ENCODE results near the gene TTYH2.
"Not testable (repeated sequence)": the region's sequence is repeated elsewhere in the genome, so short reads cannot be mapped to it uniquely, and the experiment has no call there.

The TTYH2 gene

GRCh38 chr17:74277935-74278334, 64.6 kb downstream of the TTYH2 start:
- Histone ChIP-seq H3K36me3 (ENCODE audit: control insufficient read depth in 5 of 5, insufficient read depth in 5 of 5, low read length in 5 of 5) (no peaks in the 10 kb centered on the region), H3K9ac (ENCODE audit: low read length in 5 of 5) (no peak overlapping the region), H3K27ac (ENCODE audit: low read depth, low read length) (no peak overlapping the region), H3K27me3 (ENCODE audit: control insufficient read depth in 5 of 5, insufficient read depth in 4 of 5, low read length in 5 of 5) (peaks cover 5 to 19% (median 13%) of the 10 kb centered on the region in 5 donors), H3K9me3 (ENCODE audit: control insufficient read depth in 5 of 5, low read length in 5 of 5) (no peaks in the 10 kb centered on the region), H3K4me3 (ENCODE audit: low read depth in 1 of 5, low read length in 5 of 5) (no peak overlapping the region), H3K4me1 (ENCODE audit: control insufficient read depth in 5 of 5, insufficient read depth in 5 of 5, low read length in 5 of 5) (peaks cover 11 to 41% (median 35%) of the 10 kb centered on the region in 5 donors)

- peaks cover 11 to 27% (median 21%) of the 10 kb centered on the region in 5 donors for H3K4me1 ChIP-seq (ENCODE audit: control insufficient read depth in 5 of 5, insufficient read depth in 5 of 5, low read length in 5 of 5)
- H3K4me3 ChIP-seq (ENCODE audit: low read depth in 1 of 5, low read length in 5 of 5); H3K36me3 ChIP-seq (ENCODE audit: control insufficient read depth in 5 of 5, insufficient read depth in 5 of 5, low read length in 5 of 5); H3K27ac ChIP-seq (ENCODE audit: low read depth, low read length); H3K9me3 ChIP-seq (ENCODE audit: control insufficient read depth in 5 of 5, low read length in 5 of 5); H3K27me3 ChIP-seq (ENCODE audit: control insufficient read depth in 5 of 5, insufficient read depth in 4 of 5, low read length in 5 of 5); H3K9ac ChIP-seq (ENCODE audit: low read length in 5 of 5): not testable (repeated sequence)
Observed at GRCh38 chr17:74279617-74280016, 66.2 kb downstream of the TTYH2 start.

GRCh38 chr17:74280093-74280513, 66.7 kb downstream of the TTYH2 start:
- Histone ChIP-seq H3K9me3 (ENCODE audit: control insufficient read depth in 5 of 5, low read length in 5 of 5) (no peaks in the 10 kb centered on the region), H3K9ac (ENCODE audit: low read length in 5 of 5) (no peak overlapping the region), H3K4me3 (ENCODE audit: low read depth in 1 of 5, low read length in 5 of 5) (no peak overlapping the region), H3K27me3 (ENCODE audit: control insufficient read depth in 5 of 5, insufficient read depth in 4 of 5, low read length in 5 of 5) (peaks cover 4 to 8% (median 6%) of the 10 kb centered on the region in 5 donors), H3K36me3 (ENCODE audit: control insufficient read depth in 5 of 5, insufficient read depth in 5 of 5, low read length in 5 of 5) (no peaks in the 10 kb centered on the region), H3K4me1 (ENCODE audit: control insufficient read depth in 5 of 5, insufficient read depth in 5 of 5, low read length in 5 of 5) (peaks cover 11 to 23% (median 22%) of the 10 kb centered on the region in 5 donors), H3K27ac (ENCODE audit: low read depth, low read length) (no peak overlapping the region)

GRCh38 chr17:74281799-74282198, 68.4 kb downstream of the TTYH2 start:
- Histone ChIP-seq H3K9ac (ENCODE audit: low read length in 5 of 5) (no peak overlapping the region), H3K36me3 (ENCODE audit: control insufficient read depth in 5 of 5, insufficient read depth in 5 of 5, low read length in 5 of 5) (no peaks in the 10 kb centered on the region), H3K4me1 (ENCODE audit: control insufficient read depth in 5 of 5, insufficient read depth in 5 of 5, low read length in 5 of 5) (peaks cover under 1 to 12% (median 8%) of the 10 kb centered on the region in 5 donors), H3K27me3 (ENCODE audit: control insufficient read depth in 5 of 5, insufficient read depth in 4 of 5, low read length in 5 of 5) (peaks cover 3 to 8% (median 6%) of the 10 kb centered on the region in 5 donors), H3K9me3 (ENCODE audit: control insufficient read depth in 5 of 5, low read length in 5 of 5) (no peaks in the 10 kb centered on the region), H3K27ac (ENCODE audit: low read depth, low read length) (no peak overlapping the region), H3K4me3 (ENCODE audit: low read depth in 1 of 5, low read length in 5 of 5) (no peak overlapping the region)

GRCh38 chr17:74282274-74282586, 68.9 kb downstream of the TTYH2 start:
- not testable (repeated sequence) for H3K9ac ChIP-seq (ENCODE audit: low read length in 5 of 5); H3K27ac ChIP-seq (ENCODE audit: low read depth, low read length); H3K27me3 ChIP-seq (ENCODE audit: control insufficient read depth in 5 of 5, insufficient read depth in 4 of 5, low read length in 5 of 5); H3K4me1 ChIP-seq (ENCODE audit: control insufficient read depth in 5 of 5, insufficient read depth in 5 of 5, low read length in 5 of 5); H3K9me3 ChIP-seq (ENCODE audit: control insufficient read depth in 5 of 5, low read length in 5 of 5); H3K36me3 ChIP-seq (ENCODE audit: control insufficient read depth in 5 of 5, insufficient read depth in 5 of 5, low read length in 5 of 5); H3K4me3 ChIP-seq (ENCODE audit: low read depth in 1 of 5, low read length in 5 of 5)

- H3K4me3 ChIP-seq (ENCODE audit: low read depth in 1 of 5, low read length in 5 of 5), result no peak overlapping the region
- peaks cover 3 to 8% (median 6%) of the 10 kb centered on the region in 5 donors for H3K27me3 ChIP-seq (ENCODE audit: control insufficient read depth in 5 of 5, insufficient read depth in 4 of 5, low read length in 5 of 5)
- no peaks in the 10 kb centered on the region for H3K36me3 ChIP-seq (ENCODE audit: control insufficient read depth in 5 of 5, insufficient read depth in 5 of 5, low read length in 5 of 5)
- H3K9me3 ChIP-seq (ENCODE audit: control insufficient read depth in 5 of 5, low read length in 5 of 5), result no peaks in the 10 kb centered on the region
- H3K4me1 ChIP-seq (ENCODE audit: control insufficient read depth in 5 of 5, insufficient read depth in 5 of 5, low read length in 5 of 5), result peaks cover 0 to 6% (median 5%) of the 10 kb centered on the region in 5 donors
- no peak overlapping the region for H3K27ac ChIP-seq (ENCODE audit: low read depth, low read length)
- no peak overlapping the region for H3K9ac ChIP-seq (ENCODE audit: low read length in 5 of 5)
Observed at GRCh38 chr17:74282587-74283370, 69.4 kb downstream of the TTYH2 start.

GRCh38 chr17:74283371-74283673, 70.0 kb downstream of the TTYH2 start:
- H3K27ac ChIP-seq (ENCODE audit: low read depth, low read length), result no peak overlapping the region
- H3K9me3 ChIP-seq (ENCODE audit: control insufficient read depth in 5 of 5, low read length in 5 of 5), result no peaks in the 10 kb centered on the region

GRCh38 chr17:74287031-74287602, 73.7 kb downstream of the TTYH2 start:
- no peak overlapping the region for H3K4me3 ChIP-seq (ENCODE audit: low read depth in 1 of 5, low read length in 5 of 5)
- H3K9me3 ChIP-seq (ENCODE audit: control insufficient read depth in 5 of 5, low read length in 5 of 5), result no peaks in the 10 kb centered on the region
- H3K9ac ChIP-seq (ENCODE audit: low read length in 5 of 5), result no peak overlapping the region
- H3K4me1 ChIP-seq (ENCODE audit: control insufficient read depth in 5 of 5, insufficient read depth in 5 of 5, low read length in 5 of 5), result peaks cover 0 to 6% (median 5%) of the 10 kb centered on the region in 5 donors
- peaks cover 0 to 8% (median 5%) of the 10 kb centered on the region in 5 donors for H3K27me3 ChIP-seq (ENCODE audit: control insufficient read depth in 5 of 5, insufficient read depth in 4 of 5, low read length in 5 of 5)
- no peaks in the 10 kb centered on the region for H3K36me3 ChIP-seq (ENCODE audit: control insufficient read depth in 5 of 5, insufficient read depth in 5 of 5, low read length in 5 of 5)
- H3K27ac ChIP-seq (ENCODE audit: low read depth, low read length), result no peak overlapping the region

More at GRCh38 chr17:74283371-74283673, 70.0 kb downstream of the TTYH2 start:
- Histone ChIP-seq H3K4me3 (ENCODE audit: low read depth in 1 of 5, low read length in 5 of 5) (no peak overlapping the region), H3K9ac (ENCODE audit: low read length in 5 of 5) (no peak overlapping the region), H3K4me1 (ENCODE audit: control insufficient read depth in 5 of 5, insufficient read depth in 5 of 5, low read length in 5 of 5) (peaks cover 0 to 6% (median 5%) of the 10 kb centered on the region in 5 donors), H3K36me3 (ENCODE audit: control insufficient read depth in 5 of 5, insufficient read depth in 5 of 5, low read length in 5 of 5) (no peaks in the 10 kb centered on the region), H3K27me3 (ENCODE audit: control insufficient read depth in 5 of 5, insufficient read depth in 4 of 5, low read length in 5 of 5) (peaks cover 3 to 8% (median 6%) of the 10 kb centered on the region in 5 donors)

- peaks cover 0 to 8% (median 5%) of the 10 kb centered on the region in 5 donors for H3K27me3 ChIP-seq (ENCODE audit: control insufficient read depth in 5 of 5, insufficient read depth in 4 of 5, low read length in 5 of 5)
- peaks cover 0 to 6% (median 5%) of the 10 kb centered on the region in 5 donors for H3K4me1 ChIP-seq (ENCODE audit: control insufficient read depth in 5 of 5, insufficient read depth in 5 of 5, low read length in 5 of 5)
- no peaks in the 10 kb centered on the region for H3K9me3 ChIP-seq (ENCODE audit: control insufficient read depth in 5 of 5, low read length in 5 of 5)
- no peak overlapping the region for H3K9ac ChIP-seq (ENCODE audit: low read length in 5 of 5)
- no peaks in the 10 kb centered on the region for H3K36me3 ChIP-seq (ENCODE audit: control insufficient read depth in 5 of 5, insufficient read depth in 5 of 5, low read length in 5 of 5)
- no peak overlapping the region for H3K4me3 ChIP-seq (ENCODE audit: low read depth in 1 of 5, low read length in 5 of 5)
- no peak overlapping the region for H3K27ac ChIP-seq (ENCODE audit: low read depth, low read length)
Observed at GRCh38 chr17:74288785-74289184, 75.4 kb downstream of the TTYH2 start.

- Histone ChIP-seq H3K36me3 (ENCODE audit: control insufficient read depth in 5 of 5, insufficient read depth in 5 of 5, low read length in 5 of 5) (no peaks in the 10 kb centered on the region), H3K9ac (ENCODE audit: low read length in 5 of 5) (no peak overlapping the region), H3K4me3 (ENCODE audit: low read depth in 1 of 5, low read length in 5 of 5) (no peak overlapping the region), H3K27me3 (ENCODE audit: control insufficient read depth in 5 of 5, insufficient read depth in 4 of 5, low read length in 5 of 5) (peaks cover 0 to 6% (median 4%) of the 10 kb centered on the region in 5 donors), H3K27ac (ENCODE audit: low read depth, low read length) (no peak overlapping the region), H3K9me3 (ENCODE audit: control insufficient read depth in 5 of 5, low read length in 5 of 5) (no peaks in the 10 kb centered on the region), H3K4me1 (ENCODE audit: control insufficient read depth in 5 of 5, insufficient read depth in 5 of 5, low read length in 5 of 5) (peaks cover 0 to 6% (median 4%) of the 10 kb centered on the region in 5 donors)
Observed at GRCh38 chr17:74289688-74290087, 76.3 kb downstream of the TTYH2 start.
